GM23338 (cell line): ENCODE data around the gene ZNF609. TPM values are rescaled to one million over a fixed set of nuclear protein-coding genes. Genes with fewer than 3 reads are reported as not detected.

Experiments used
- ATAC-seq: fragments of 200-7000 bp; cut with Tn5 transposase; 3 replicates; pipeline ENCODE4 v1.9.1; 2020
- DNase-seq: peaks from one replicate; pipeline ENCODE4 v3.0.0-alpha.2; 2015; ENCODE audit warnings: low spot score
- H2AFZ ChIP-seq: fragments of 200-600 bp; sonication (generic); 2 replicates; pipeline ENCODE4 v1.8.0; 2016; ENCODE audit warnings: antibody characterized with exemption, mild to moderate bottlenecking, moderate library complexity
- H3F3A ChIP-seq: fragments of 200-600 bp; sonication (generic); replicated peaks from 2 replicates; pipeline ENCODE4 v1.8.0; 2017; ENCODE audit warnings: antibody characterized with exemption, mixed run types, low read depth
- H3K27ac ChIP-seq: fragments of 200-600 bp; sonication (generic); 2 replicates; pipeline ENCODE4 v1.6.1; 2016; ENCODE audit warnings: low read depth
- H3K27me3 ChIP-seq: fragments of 200-600 bp; sonication (generic); 2 replicates; pipeline ENCODE4 v1.8.0; 2016; ENCODE audit warnings: mild to moderate bottlenecking, mixed run types, moderate library complexity; ENCODE audit not compliant: insufficient read depth
- H3K36me3 ChIP-seq: fragments of 200-600 bp; sonication (generic); 2 replicates; pipeline ENCODE4 v1.8.0; 2016; ENCODE audit warnings: mild to moderate bottlenecking; ENCODE audit not compliant: insufficient read depth
- H3K4me1 ChIP-seq: fragments of 200-600 bp; sonication (generic); 2 replicates; pipeline ENCODE4 v1.8.0; 2016; ENCODE audit warnings: mild to moderate bottlenecking, moderate library complexity; ENCODE audit not compliant: insufficient read depth
- H3K4me2 ChIP-seq: fragments of 200-600 bp; sonication (generic); 2 replicates; pipeline ENCODE4 v1.7.1; 2017; ENCODE audit warnings: mixed run types
- H3K4me3 ChIP-seq: fragments of 200-600 bp; sonication (generic); 2 replicates; pipeline ENCODE4 v1.6.1; 2016; ENCODE audit warnings: mixed run types
- H3K79me2 ChIP-seq: fragments of 200-600 bp; sonication (generic); replicated peaks from 2 replicates; pipeline ENCODE4 v1.8.0; 2017; ENCODE audit warnings: mild to moderate bottlenecking; ENCODE audit not compliant: insufficient read depth
- H3K9me2 ChIP-seq: fragments of 200-600 bp; sonication (generic); 2 replicates; pipeline ENCODE4 v1.8.0; 2017; ENCODE audit not compliant: insufficient read depth
- H4K20me1 ChIP-seq: fragments of 200-600 bp; sonication (generic); replicated peaks from 2 replicates; pipeline ENCODE4 v1.8.0; 2017; ENCODE audit warnings: mild to moderate bottlenecking; ENCODE audit not compliant: insufficient read depth
- H3K27ac Mint-ChIP-seq: 2 replicates; pipeline ENCODE4 v1.8.0; 2020; ENCODE audit warnings: inconsistent platforms, mild to moderate bottlenecking, moderate library complexity, mixed read lengths
- H3K27me3 Mint-ChIP-seq: 3 replicates; pipeline ENCODE4 v1.8.0; 2022; ENCODE audit warnings: low read depth, mild to moderate bottlenecking, moderate library complexity, mixed read lengths, inconsistent platforms; ENCODE audit not compliant: insufficient read depth, poor library complexity
- H3K36me3 Mint-ChIP-seq: 3 replicates; pipeline ENCODE4 v1.8.0; 2021; ENCODE audit warnings: low read depth, mild to moderate bottlenecking, inconsistent platforms, moderate library complexity, mixed read lengths
- H3K4me1 Mint-ChIP-seq: 3 replicates; pipeline ENCODE4 v1.8.0; 2020; ENCODE audit warnings: mild to moderate bottlenecking, inconsistent platforms, mixed read lengths
- H3K4me3 Mint-ChIP-seq: 3 replicates; pipeline ENCODE4 v1.8.0; 2021; ENCODE audit warnings: moderate library complexity, mild to moderate bottlenecking, inconsistent platforms, mixed read lengths
- H3K9me3 Mint-ChIP-seq: 3 replicates; pipeline ENCODE4 v1.8.0; 2020; ENCODE audit warnings: moderate library complexity, mild to moderate bottlenecking, inconsistent platforms, mixed read lengths
- CREB1 ChIP-seq: fragments of 250-450 bp; sonication (Bioruptor Pico); IDR thresholded peaks from 2 replicates; pipeline ENCODE4 v1.5.0; 2020; ENCODE audit warnings: low read depth, mild to moderate bottlenecking, moderate library complexity
- EZH2 ChIP-seq: fragments of 200-600 bp; sonication (generic); IDR thresholded peaks from one replicate; pipeline ENCODE4 v1.8.0; 2017; ENCODE audit warnings: antibody characterized with exemption, mild to moderate bottlenecking, low read depth; ENCODE audit not compliant: unreplicated experiment
- EZH2phosphoT487 ChIP-seq: fragments of 200-600 bp; sonication (generic); IDR thresholded peaks from one replicate; pipeline ENCODE4 v1.8.1; 2018; ENCODE audit warnings: antibody characterized with exemption; ENCODE audit not compliant: unreplicated experiment
- POLR2AphosphoS5 ChIP-seq: IDR thresholded peaks from 2 replicates; pipeline ENCODE4 v1.6.1; 2016; ENCODE audit warnings: antibody characterized with exemption, low read depth
- STAT1 ChIP-seq: IDR thresholded peaks from one replicate; pipeline ENCODE4 v1.6.1; 2016; ENCODE audit warnings: antibody characterized with exemption; ENCODE audit not compliant: unreplicated experiment
- ZNF114 ChIP-seq: fragments of 250-450 bp; sonication (Bioruptor Pico); IDR thresholded peaks from 2 replicates; pipeline ENCODE4 v1.5.0; 2020; ENCODE audit warnings: mild to moderate bottlenecking, moderate library complexity
- ZNF331 ChIP-seq: fragments of 250-450 bp; sonication (Bioruptor Pico); IDR thresholded peaks from 2 replicates; pipeline ENCODE4 v1.5.0; 2020; ENCODE audit warnings: low read depth, mild to moderate bottlenecking, moderate library complexity
- polyA plus RNA-seq: library from polyadenylated mRNA; unstranded; fragments of >200 nt; fragmentation: Nextera tagmentation; extraction: Ambion mirVana; gene quantifications from 2 replicates; pipeline ENCODE4 v1.2.1, GENCODE V29; 2016
- total RNA-seq: library from RNA; depleted of rRNA; stranded (reverse); fragments of >200 nt; shearing (Covaris generic); gene quantifications from 2 replicates; pipeline ENCODE4 v1.2.3, GENCODE V29; 2014
- TF ChIP-seq, protein P1 (sequence below), 2 experiments: fragments of 200-600 bp in 1 of 2; sonication (generic) in 1 of 2; conservative IDR thresholded peaks; 2 replicates each; pipeline versions ENCODE4 v1.5.1 to v1.6.1; 2016 to 2017; ENCODE audit warnings: antibody characterized with exemption in 2 of 2, low read depth in 2 of 2, mild to moderate bottlenecking in 2 of 2, moderate library complexity in 1 of 2
- TF ChIP-seq, protein P2 (sequence below): IDR thresholded peaks from 2 replicates; pipeline ENCODE4 v1.6.1; 2016; ENCODE audit warnings: antibody characterized with exemption
- TF ChIP-seq, protein P3 (sequence below): IDR thresholded peaks from one replicate; pipeline ENCODE4 v1.6.1; 2018; ENCODE audit warnings: antibody characterized with exemption; ENCODE audit not compliant: unreplicated experiment

The ZNF609 gene
- total and polyA plus RNA-seq, 2 experiments from 2014 or later, result 26.4 to 40.2 TPM

DNA sequence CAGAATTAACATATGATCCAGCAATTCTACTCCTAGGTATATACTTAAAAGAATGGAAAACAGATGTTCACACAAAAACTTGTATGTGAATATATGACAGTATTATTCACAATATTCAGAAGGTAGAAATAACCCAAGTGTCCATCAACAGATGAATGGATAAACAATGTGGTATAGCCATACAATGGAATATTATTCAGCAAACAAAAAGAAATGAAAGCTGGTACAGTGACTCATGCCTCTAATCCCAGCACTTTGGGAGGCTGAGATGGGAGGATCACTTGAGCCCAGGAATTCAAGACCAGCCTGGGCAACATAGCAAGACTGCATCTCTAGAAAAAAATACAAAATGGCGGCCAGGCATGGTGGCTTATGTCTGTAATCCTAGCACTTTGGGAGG, 185.6 kb downstream of the ZNF609 start:
- no peak overlapping the region for H3K4me2 ChIP-seq
- H3K36me3 ChIP-seq, result no peaks in the 10 kb centered on the region
- H3F3A ChIP-seq, result no peaks in the 10 kb centered on the region
- Mint-ChIP-seq H3K27ac (no peak overlapping the region), H3K36me3 (peaks cover 4% of the 10 kb centered on the region; the same call in 1 of the 3 replicates), H3K4me1 (peaks cover 12% of the 10 kb centered on the region), H3K27me3 (no peaks in the 10 kb centered on the region), H3K4me3 (no peak overlapping the region), H3K9me3 (no peaks in the 10 kb centered on the region)
- H2AFZ ChIP-seq, result no peak overlapping the region
- H3K4me1 ChIP-seq, result peaks cover 7% of the 10 kb centered on the region; the same call in 1 of the 2 replicates
- H3K9me2 ChIP-seq, result no peaks in the 10 kb centered on the region; the same call in 1 of the 2 replicates
- H3K27ac ChIP-seq, result no peak overlapping the region
- DNase-seq, result no peak
- TF ChIP-seq EZH2 (no peak), POLR2AphosphoS5 (no peak)
- H3K79me2 ChIP-seq, result peaks cover 21% of the 10 kb centered on the region
- no peaks in the 10 kb centered on the region for H3K27me3 ChIP-seq
- H4K20me1 ChIP-seq, result no peaks in the 10 kb centered on the region; the same call in 1 of the 2 replicates
- ATAC-seq, result no peak
- no peak overlapping the region for H3K4me3 ChIP-seq

DNA sequence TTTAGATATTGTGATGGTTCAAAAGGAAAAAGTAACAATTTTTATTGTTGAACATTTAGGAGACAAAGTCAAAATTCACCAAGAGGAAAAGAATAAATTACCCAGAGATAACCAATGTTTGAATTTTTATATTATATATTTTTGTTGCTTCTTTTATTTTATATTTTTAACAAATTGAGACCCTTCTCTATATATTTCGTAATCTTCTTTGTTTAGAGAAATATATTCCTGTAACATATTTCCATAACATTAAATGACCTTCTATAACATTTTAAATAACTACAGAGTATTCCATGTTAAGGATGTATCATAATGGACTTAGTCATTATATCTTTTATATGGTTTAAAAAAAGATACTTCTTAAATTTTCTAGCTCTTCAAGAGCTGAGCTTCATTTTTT, 187.0 kb downstream of the ZNF609 start:
- no peak overlapping the region for H3K4me2 ChIP-seq
- Mint-ChIP-seq H3K4me3 (no peak overlapping the region), H3K36me3 (0 out of 3 replicates have a peak, but pooled peaks cover 4% of the 10 kb centered on the region), H3K9me3 (no peaks in the 10 kb centered on the region), H3K27me3 (no peaks in the 10 kb centered on the region), H3K27ac (no peak overlapping the region), H3K4me1 (peaks cover 22% of the 10 kb centered on the region)
- peaks cover 15% of the 10 kb centered on the region; the same call in 1 of the 2 replicates for H3K79me2 ChIP-seq
- ATAC-seq (no peak), DNase-seq (no peak)
- H3K4me1 ChIP-seq, result peaks cover 12% of the 10 kb centered on the region; the same call in 1 of the 2 replicates
- no peaks in the 10 kb centered on the region; the same call in 1 of the 2 replicates for H3K9me2 ChIP-seq
- H3K27ac ChIP-seq, result no peak overlapping the region
- TF ChIP-seq, protein P1, sequence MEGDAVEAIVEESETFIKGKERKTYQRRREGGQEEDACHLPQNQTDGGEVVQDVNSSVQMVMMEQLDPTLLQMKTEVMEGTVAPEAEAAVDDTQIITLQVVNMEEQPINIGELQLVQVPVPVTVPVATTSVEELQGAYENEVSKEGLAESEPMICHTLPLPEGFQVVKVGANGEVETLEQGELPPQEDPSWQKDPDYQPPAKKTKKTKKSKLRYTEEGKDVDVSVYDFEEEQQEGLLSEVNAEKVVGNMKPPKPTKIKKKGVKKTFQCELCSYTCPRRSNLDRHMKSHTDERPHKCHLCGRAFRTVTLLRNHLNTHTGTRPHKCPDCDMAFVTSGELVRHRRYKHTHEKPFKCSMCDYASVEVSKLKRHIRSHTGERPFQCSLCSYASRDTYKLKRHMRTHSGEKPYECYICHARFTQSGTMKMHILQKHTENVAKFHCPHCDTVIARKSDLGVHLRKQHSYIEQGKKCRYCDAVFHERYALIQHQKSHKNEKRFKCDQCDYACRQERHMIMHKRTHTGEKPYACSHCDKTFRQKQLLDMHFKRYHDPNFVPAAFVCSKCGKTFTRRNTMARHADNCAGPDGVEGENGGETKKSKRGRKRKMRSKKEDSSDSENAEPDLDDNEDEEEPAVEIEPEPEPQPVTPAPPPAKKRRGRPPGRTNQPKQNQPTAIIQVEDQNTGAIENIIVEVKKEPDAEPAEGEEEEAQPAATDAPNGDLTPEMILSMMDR (conservative IDR thresholded peaks at IDR 0.05; ENCODE audit: low read depth in 2 of 2), result no peak
- no peak for TF ChIP-seq STAT1
- TF ChIP-seq, protein P2, sequence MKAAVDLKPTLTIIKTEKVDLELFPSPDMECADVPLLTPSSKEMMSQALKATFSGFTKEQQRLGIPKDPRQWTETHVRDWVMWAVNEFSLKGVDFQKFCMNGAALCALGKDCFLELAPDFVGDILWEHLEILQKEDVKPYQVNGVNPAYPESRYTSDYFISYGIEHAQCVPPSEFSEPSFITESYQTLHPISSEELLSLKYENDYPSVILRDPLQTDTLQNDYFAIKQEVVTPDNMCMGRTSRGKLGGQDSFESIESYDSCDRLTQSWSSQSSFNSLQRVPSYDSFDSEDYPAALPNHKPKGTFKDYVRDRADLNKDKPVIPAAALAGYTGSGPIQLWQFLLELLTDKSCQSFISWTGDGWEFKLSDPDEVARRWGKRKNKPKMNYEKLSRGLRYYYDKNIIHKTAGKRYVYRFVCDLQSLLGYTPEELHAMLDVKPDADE, result no peak
- TF ChIP-seq EZH2phosphoT487, result no peak
- no peak for TF ChIP-seq ZNF331
- TF ChIP-seq ZNF114 (CRISPR knock-in tag), result no peak
- TF ChIP-seq, protein P3, sequence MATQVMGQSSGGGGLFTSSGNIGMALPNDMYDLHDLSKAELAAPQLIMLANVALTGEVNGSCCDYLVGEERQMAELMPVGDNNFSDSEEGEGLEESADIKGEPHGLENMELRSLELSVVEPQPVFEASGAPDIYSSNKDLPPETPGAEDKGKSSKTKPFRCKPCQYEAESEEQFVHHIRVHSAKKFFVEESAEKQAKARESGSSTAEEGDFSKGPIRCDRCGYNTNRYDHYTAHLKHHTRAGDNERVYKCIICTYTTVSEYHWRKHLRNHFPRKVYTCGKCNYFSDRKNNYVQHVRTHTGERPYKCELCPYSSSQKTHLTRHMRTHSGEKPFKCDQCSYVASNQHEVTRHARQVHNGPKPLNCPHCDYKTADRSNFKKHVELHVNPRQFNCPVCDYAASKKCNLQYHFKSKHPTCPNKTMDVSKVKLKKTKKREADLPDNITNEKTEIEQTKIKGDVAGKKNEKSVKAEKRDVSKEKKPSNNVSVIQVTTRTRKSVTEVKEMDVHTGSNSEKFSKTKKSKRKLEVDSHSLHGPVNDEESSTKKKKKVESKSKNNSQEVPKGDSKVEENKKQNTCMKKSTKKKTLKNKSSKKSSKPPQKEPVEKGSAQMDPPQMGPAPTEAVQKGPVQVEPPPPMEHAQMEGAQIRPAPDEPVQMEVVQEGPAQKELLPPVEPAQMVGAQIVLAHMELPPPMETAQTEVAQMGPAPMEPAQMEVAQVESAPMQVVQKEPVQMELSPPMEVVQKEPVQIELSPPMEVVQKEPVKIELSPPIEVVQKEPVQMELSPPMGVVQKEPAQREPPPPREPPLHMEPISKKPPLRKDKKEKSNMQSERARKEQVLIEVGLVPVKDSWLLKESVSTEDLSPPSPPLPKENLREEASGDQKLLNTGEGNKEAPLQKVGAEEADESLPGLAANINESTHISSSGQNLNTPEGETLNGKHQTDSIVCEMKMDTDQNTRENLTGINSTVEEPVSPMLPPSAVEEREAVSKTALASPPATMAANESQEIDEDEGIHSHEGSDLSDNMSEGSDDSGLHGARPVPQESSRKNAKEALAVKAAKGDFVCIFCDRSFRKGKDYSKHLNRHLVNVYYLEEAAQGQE, result no peak
- TF ChIP-seq CREB1, result no peak
- H3F3A ChIP-seq, result no peaks in the 10 kb centered on the region
- no peaks in the 10 kb centered on the region for H3K36me3 ChIP-seq
- no peaks in the 10 kb centered on the region for H3K27me3 ChIP-seq
- H4K20me1 ChIP-seq, result no peaks in the 10 kb centered on the region; the same call in 1 of the 2 replicates
- H3K4me3 ChIP-seq, result no peak overlapping the region
- no peak overlapping the region for H2AFZ ChIP-seq
